Activated naive CD8-positive, alpha-beta T cell treated with anti-CD3 and anti-CD28 coated beads, Interleukin-2, amount 10 ng/mL, durations not matched to agents 7 days and 5 days (primary cell): Measurements from ENCODE around the gene ADAMTSL2. TPM values are rescaled to one million over a fixed set of nuclear protein-coding genes. Genes with fewer than 3 reads are reported as not detected.

Source experiments
- ATAC-seq: fragments of 150-1000 bp; cut with Tn5 transposase; one replicate; pipeline ENCODE4 v1.10.0; 2021; ENCODE audit warnings: low read depth, moderate library complexity
- POLR2A ChIA-PET: fragments of 350-600 bp; sonication (Branson Sonifier 250); formaldehyde crosslinking; loops from one replicate; lab custom pipeline; 2021; ENCODE audit warnings: antibody characterized with exemption; lab: Charles Lee
- DNase-seq: peaks from one replicate; pipeline ENCODE4 v3.0.0; 2021
- H3K27ac Mint-ChIP-seq: one replicate; pipeline ENCODE4 v1.8.0; 2022; ENCODE audit warnings: mild to moderate bottlenecking, mixed read lengths
- H3K27me3 Mint-ChIP-seq: one replicate; pipeline ENCODE4 v1.8.0; 2022; ENCODE audit warnings: mild to moderate bottlenecking, moderate library complexity, mixed read lengths
- H3K36me3 Mint-ChIP-seq: one replicate; pipeline ENCODE4 v1.8.0; 2021; ENCODE audit warnings: mild to moderate bottlenecking, mixed read lengths
- H3K4me1 Mint-ChIP-seq: one replicate; pipeline ENCODE4 v1.8.0; 2021; ENCODE audit warnings: mixed read lengths
- H3K4me3 Mint-ChIP-seq: one replicate; pipeline ENCODE4 v1.8.0; 2022; ENCODE audit warnings: mild to moderate bottlenecking, moderate library complexity, mixed read lengths
- H3K9me3 Mint-ChIP-seq: one replicate; pipeline ENCODE4 v1.8.0; 2021; ENCODE audit warnings: mixed read lengths
- total RNA-seq, 2 experiments: library from RNA; stranded (reverse); gene quantifications; one replicate each; pipeline ENCODE4 v1.2.3, GENCODE V29; 2021

Gene ADAMTSL2
- total RNA-seq, 2 experiments from 2014 or later: 0.17 to 0.20 TPM

DNA sequence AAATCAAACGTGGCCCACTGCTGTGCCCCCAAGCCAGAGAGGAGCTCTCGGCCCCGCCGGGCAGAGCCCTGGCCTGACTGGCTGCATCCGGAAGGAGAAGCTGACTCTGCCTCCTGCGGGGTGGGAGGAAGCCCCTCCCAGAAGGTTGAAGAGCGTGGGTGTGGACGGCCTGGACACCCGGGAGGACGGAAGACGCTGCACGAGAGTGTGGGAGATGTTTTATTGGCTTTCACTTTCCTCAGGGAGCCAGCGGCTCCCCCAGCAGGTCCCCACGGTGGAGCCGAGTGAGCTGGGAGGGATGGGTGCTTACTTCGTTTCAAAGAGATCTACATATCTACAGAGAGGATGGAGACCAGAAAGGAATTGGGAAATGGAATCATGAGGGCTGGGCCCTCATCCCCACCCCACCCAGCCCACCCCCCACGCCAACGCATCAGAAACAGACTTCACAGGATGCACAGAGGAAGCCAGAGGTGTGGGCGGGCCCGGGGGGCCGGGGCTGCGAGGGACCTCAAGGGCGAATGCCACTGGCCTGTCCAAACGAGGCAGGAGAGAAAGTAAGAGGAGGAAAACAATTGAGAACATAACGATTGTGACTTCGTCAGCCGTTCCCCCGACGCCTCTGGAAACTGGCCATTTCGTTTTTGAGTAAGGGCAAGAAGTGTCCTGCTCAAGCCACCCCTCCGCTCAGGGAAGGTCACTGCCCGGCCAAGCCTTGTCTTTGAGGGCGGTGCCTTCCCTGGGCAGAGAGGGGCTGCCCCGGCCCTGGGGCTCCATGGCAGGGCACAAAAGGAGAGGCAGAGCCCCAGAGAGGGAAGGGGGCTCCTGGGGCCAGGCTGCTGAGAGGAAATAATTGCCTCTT, 42.6 kb downstream of the ADAMTSL2 start:
- H3K27me3 Mint-ChIP-seq: peaks cover 28% of the 10 kb centered on the region
- POLR2A ChIA-PET: no interaction called here

GRCh38 chr9:133577737-133578112, 43.2 kb downstream of the ADAMTSL2 start:
- Mint-ChIP-seq H3K27me3 (peaks cover 28% of the 10 kb centered on the region), H3K27ac (no peak overlapping the region), H3K9me3 (no peaks in the 10 kb centered on the region), H3K4me3 (no peak overlapping the region), H3K4me1 (peaks cover 2% of the 10 kb centered on the region), H3K36me3 (no peaks in the 10 kb centered on the region)
- no peak for DNase-seq
- POLR2A ChIA-PET: no interaction called here
- ATAC-seq: no peak

More for the DNA sequence above, 42.6 kb downstream of the ADAMTSL2 start:
- ATAC-seq (no peak), DNase-seq (no peak)
- Mint-ChIP-seq H3K4me1 (peaks cover 2% of the 10 kb centered on the region), H3K9me3 (no peaks in the 10 kb centered on the region), H3K27ac (no peak overlapping the region), H3K36me3 (no peaks in the 10 kb centered on the region), H3K4me3 (no peak overlapping the region)

GRCh38 chr9:133578524-133579441, 44.3 kb downstream of the ADAMTSL2 start:
- POLR2A ChIA-PET: no interaction called here
- no peaks in the 10 kb centered on the region for H3K9me3 Mint-ChIP-seq
- H3K27ac Mint-ChIP-seq: no peak overlapping the region
- no peak for DNase-seq
- peaks cover 2% of the 10 kb centered on the region for H3K4me1 Mint-ChIP-seq
- no peaks in the 10 kb centered on the region for H3K36me3 Mint-ChIP-seq
- H3K4me3 Mint-ChIP-seq: no peak overlapping the region
- H3K27me3 Mint-ChIP-seq: peaks cover 29% of the 10 kb centered on the region
- ATAC-seq: no peak

GRCh38 chr9:133579601-133580418, 45.3 kb downstream of the ADAMTSL2 start:
- peaks cover 39% of the 10 kb centered on the region for H3K27me3 Mint-ChIP-seq
- no peak overlapping the region for H3K27ac Mint-ChIP-seq

GRCh38 chr9:133580419-133580738, 45.9 kb downstream of the ADAMTSL2 start:
- DNase-seq: no peak
- H3K4me1 Mint-ChIP-seq: peaks cover 2% of the 10 kb centered on the region
- no peak for ATAC-seq
- H3K27ac Mint-ChIP-seq: no peak overlapping the region
- no peaks in the 10 kb centered on the region for H3K36me3 Mint-ChIP-seq
- no peak overlapping the region for H3K4me3 Mint-ChIP-seq
- H3K27me3 Mint-ChIP-seq: peaks cover 45% of the 10 kb centered on the region
- POLR2A ChIA-PET: no interaction called here
- H3K9me3 Mint-ChIP-seq: no peaks in the 10 kb centered on the region

More at GRCh38 chr9:133579601-133580418, 45.3 kb downstream of the ADAMTSL2 start:
- Mint-ChIP-seq H3K4me3 (no peak overlapping the region), H3K36me3 (no peaks in the 10 kb centered on the region), H3K4me1 (peaks cover 2% of the 10 kb centered on the region), H3K9me3 (no peaks in the 10 kb centered on the region)
- POLR2A ChIA-PET: no interaction called here
- ATAC-seq (no peak), DNase-seq (no peak)

- Mint-ChIP-seq H3K9me3 (no peaks in the 10 kb centered on the region), H3K27me3 (peaks cover 51% of the 10 kb centered on the region), H3K4me1 (peaks cover 2% of the 10 kb centered on the region), H3K4me3 (no peak overlapping the region), H3K36me3 (no peaks in the 10 kb centered on the region), H3K27ac (no peak overlapping the region)
- POLR2A ChIA-PET: no interaction called here
- DNase-seq (no peak), ATAC-seq (no peak)
These were observed 46.5 kb downstream of the ADAMTSL2 start for GRCh38 chr9:133581011-133581410.

GRCh38 chr9:133581513-133582343, 47.2 kb downstream of the ADAMTSL2 start:
- Mint-ChIP-seq H3K27me3 (peaks cover 55% of the 10 kb centered on the region), H3K4me3 (no peak overlapping the region), H3K9me3 (no peaks in the 10 kb centered on the region), H3K36me3 (no peaks in the 10 kb centered on the region), H3K4me1 (peaks cover 1% of the 10 kb centered on the region), H3K27ac (no peak overlapping the region)
- ATAC-seq (no peak), DNase-seq (no peak)
- POLR2A ChIA-PET: no interaction called here

DNA sequence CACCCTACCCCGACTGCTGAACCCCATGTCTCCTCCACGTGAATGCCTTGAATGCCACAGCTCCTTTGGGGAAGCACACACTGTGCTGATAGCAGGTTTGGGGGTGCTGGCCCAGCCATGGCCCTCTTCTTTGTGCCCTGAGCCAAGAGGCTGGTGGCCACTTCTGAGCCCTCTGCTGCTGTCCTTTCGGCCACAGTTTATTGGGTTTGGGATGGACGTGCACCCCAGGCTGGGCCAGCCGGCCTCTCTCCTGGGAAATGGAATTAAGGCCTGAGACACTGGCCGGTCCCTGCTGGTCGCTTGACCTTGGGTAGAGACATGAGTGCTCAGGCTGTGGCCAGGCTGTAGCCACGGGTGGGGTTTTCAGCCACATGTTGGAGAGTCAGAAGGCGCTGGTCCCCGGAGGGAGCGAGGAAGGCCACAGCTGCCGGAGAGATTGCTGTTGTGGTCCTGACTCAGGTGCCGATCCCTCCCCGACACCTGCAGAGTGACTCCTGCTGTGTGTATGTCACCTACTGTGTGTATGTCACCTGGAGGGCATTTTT, 48.1 kb downstream of the ADAMTSL2 start:
- POLR2A ChIA-PET: no interaction called here
- ATAC-seq: no peak
- H3K27ac Mint-ChIP-seq: no peak overlapping the region
- H3K4me3 Mint-ChIP-seq: no peak overlapping the region
- H3K9me3 Mint-ChIP-seq: no peaks in the 10 kb centered on the region
- no peaks in the 10 kb centered on the region for H3K36me3 Mint-ChIP-seq
- H3K27me3 Mint-ChIP-seq: peaks cover 52% of the 10 kb centered on the region
- H3K4me1 Mint-ChIP-seq: no peaks in the 10 kb centered on the region
- no peak for DNase-seq

GRCh38 chr9:133583111-133583510, 48.6 kb downstream of the ADAMTSL2 start:
- no peaks in the 10 kb centered on the region for H3K4me1 Mint-ChIP-seq
- DNase-seq: no peak
- peaks cover 49% of the 10 kb centered on the region for H3K27me3 Mint-ChIP-seq
- H3K4me3 Mint-ChIP-seq: no peak overlapping the region
- POLR2A ChIA-PET: no interaction called here
- H3K36me3 Mint-ChIP-seq: no peaks in the 10 kb centered on the region
- H3K9me3 Mint-ChIP-seq: no peaks in the 10 kb centered on the region
- no peak overlapping the region for H3K27ac Mint-ChIP-seq
- no peak for ATAC-seq

GRCh38 chr9:133583586-133583985, 49.1 kb downstream of the ADAMTSL2 start:
- H3K27me3 Mint-ChIP-seq: peaks cover 45% of the 10 kb centered on the region

DNA sequence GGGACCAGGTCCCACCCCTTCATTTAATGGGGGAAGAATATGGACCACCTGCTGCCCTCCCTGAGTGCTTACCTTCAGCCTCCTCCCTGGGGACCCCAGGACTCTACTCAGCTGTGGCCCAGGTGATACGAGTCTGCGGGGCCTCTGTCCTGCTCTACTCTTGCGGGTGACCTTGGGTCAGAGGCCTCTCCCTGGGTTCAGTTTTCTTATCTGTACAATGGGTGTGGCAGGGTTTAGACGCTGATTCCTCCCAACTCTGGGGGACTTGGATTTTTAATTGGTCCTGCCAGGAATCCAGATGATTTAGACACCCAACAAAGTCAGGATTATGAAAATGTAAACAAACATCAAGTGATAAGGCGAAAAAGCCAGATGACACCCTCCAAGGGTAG, 49.7 kb downstream of the ADAMTSL2 start:
- POLR2A ChIA-PET: interaction anchor here (0.6 kb wide), 2 partner anchors 15 to 254 kb away, joined by 3 read pairs; no protein-coding TSS in a partner anchor
- Mint-ChIP-seq H3K27me3 (peaks cover 44% of the 10 kb centered on the region), H3K4me1 (no peaks in the 10 kb centered on the region), H3K36me3 (no peaks in the 10 kb centered on the region), H3K9me3 (peaks cover 3% of the 10 kb centered on the region), H3K27ac (no peak overlapping the region), H3K4me3 (no peak overlapping the region)
- ATAC-seq (no peak), DNase-seq (no peak)

More at GRCh38 chr9:133583586-133583985, 49.1 kb downstream of the ADAMTSL2 start:
- no peak overlapping the region for H3K27ac Mint-ChIP-seq
- POLR2A ChIA-PET: interaction anchor here (0.6 kb wide), 1 partner anchor 14 kb away, joined by 3 read pairs; no protein-coding TSS in a partner anchor
- no peak overlapping the region for H3K4me3 Mint-ChIP-seq
- ATAC-seq (no peak), DNase-seq (no peak)
- H3K36me3 Mint-ChIP-seq: no peaks in the 10 kb centered on the region
- no peaks in the 10 kb centered on the region for H3K4me1 Mint-ChIP-seq
- H3K9me3 Mint-ChIP-seq: peaks cover 3% of the 10 kb centered on the region
